ENCODE data around the gene CBFB.

- TF ChIP-seq CEBPB (IDR thresholded peaks at IDR 0.05; ENCODE audit: low read depth, low read length) (no peak), NFE2L2 (IDR thresholded peaks at IDR 0.05; ENCODE audit: low read depth, low read length) (no peak)
- TF ChIP-seq, protein P1, sequence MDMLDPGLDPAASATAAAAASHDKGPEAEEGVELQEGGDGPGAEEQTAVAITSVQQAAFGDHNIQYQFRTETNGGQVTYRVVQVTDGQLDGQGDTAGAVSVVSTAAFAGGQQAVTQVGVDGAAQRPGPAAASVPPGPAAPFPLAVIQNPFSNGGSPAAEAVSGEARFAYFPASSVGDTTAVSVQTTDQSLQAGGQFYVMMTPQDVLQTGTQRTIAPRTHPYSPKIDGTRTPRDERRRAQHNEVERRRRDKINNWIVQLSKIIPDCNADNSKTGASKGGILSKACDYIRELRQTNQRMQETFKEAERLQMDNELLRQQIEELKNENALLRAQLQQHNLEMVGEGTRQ (IDR thresholded peaks at IDR 0.05; ENCODE audit: low read depth, low read length), result no peak
Observed at GRCh38 chr16:67082891-67083290, 53.9 kb downstream of the CBFB start.

All from IMR-90 (cell line).